ENCODE measurements around the gene BSCL2. TPM values are rescaled to one million over a fixed set of nuclear protein-coding genes. Genes with fewer than 3 reads are reported as not detected.
A peak's percentile ranks its signal among the peaks of the same experiment; 100 is the strongest.

BSCL2 gene
- total and polyA plus RNA-seq, 2 of the 13 experiments (the other 11 are each of a cell fraction or from before 2014, with no cell fraction given) = 19.5 to 21.1 TPM

DNA sequence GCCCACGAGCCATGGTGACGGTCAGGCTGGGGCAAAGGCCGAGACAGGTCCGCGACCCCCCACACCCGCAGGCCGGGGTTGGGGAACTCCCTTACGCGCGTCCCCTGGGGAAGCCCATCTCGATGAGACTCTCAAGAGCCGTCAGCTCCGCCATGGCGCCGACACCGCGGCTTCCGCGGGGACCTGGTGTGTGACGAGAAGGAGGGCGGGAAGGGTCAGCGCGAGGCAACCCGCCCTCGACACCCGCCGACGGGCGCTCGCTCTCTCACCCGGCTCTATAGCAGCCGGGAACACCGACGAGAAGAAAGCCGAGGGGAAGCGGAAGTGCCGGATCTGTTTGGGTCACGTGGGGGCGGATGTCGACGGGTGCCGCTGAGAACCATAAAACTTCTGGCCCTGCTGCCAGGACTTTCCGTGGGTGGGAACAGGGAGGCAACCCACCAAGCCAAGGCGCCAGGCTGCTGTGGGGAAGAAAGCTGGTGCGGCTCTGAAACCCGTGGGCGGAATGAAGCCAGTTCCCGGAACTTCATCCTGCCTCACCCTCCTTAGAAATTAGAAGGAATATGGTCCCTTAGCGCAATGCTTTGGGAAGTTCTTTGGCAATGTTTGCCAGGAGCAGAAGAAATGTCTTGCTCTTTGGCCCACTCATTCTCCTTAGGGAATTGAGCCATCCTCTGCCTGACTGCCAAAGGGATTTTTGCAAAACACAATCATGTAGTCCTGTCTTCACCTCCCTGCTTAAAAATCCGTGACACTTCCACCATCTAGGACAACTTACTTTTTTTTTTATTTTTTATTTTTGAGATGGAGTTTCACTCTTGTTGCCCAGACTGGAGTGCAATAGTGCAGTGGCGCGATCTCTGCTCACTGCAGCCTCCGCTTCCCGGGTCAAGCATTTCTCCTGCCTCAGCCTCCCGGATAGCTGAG is 28.2 kb downstream of the BSCL2 start, which contains the start of gene UBXN1 (continued):
- TF ChIP-seq, protein P1, sequence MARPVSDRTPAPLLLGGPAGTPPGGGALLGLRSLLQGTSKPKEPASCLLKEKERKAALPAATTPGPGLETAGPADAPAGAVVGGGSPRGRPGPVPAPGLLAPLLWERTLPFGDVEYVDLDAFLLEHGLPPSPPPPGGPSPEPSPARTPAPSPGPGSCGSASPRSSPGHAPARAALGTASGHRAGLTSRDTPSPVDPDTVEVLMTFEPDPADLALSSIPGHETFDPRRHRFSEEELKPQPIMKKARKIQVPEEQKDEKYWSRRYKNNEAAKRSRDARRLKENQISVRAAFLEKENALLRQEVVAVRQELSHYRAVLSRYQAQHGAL (CRISPR knock-in tag; IDR thresholded peaks at IDR 0.05; ENCODE audit: not compliant biosample characterization) = no peak
- no peak; the same call in 1 of the 2 replicates for TF ChIP-seq NFYC (CRISPR knock-in tag; IDR thresholded peaks at IDR 0.05)
- TF ChIP-seq, protein P2, sequence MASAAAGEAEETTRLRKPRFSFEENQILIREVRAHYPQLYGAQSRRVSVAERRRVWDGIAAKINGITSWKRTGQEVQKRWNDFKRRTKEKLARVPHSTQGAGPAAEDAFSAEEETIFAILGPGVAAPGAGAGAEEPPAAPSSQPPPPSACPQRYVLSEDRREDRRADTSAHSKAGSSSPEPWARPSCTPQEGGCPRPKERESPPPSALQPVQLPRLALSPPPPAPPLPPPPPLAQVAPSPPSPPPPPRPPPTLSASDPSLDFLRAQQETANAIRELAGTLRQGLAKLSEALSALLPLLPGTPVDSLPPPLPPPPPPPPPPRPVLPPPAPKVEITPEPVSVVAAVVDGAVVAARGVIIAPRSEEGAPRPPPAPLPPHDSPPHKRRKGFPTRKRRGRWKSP (CRISPR knock-in tag; IDR thresholded peaks at IDR 0.05) = peak; percentile 80; the same call in 1 of the 2 replicates
- no peak for TF ChIP-seq ZNF17 (CRISPR knock-in tag; IDR thresholded peaks at IDR 0.05)
- TF ChIP-seq NCOR1 (IDR thresholded peaks at IDR 0.05; ENCODE audit: borderline replicate concordance, low read length) = no peak
- TF ChIP-seq TGIF2 (CRISPR knock-in tag; IDR thresholded peaks at IDR 0.05) = no peak; the same call in 1 of the 2 replicates
- no peak for TF ChIP-seq SRF (IDR thresholded peaks at IDR 0.05; ENCODE audit: low read depth, low read length)
- TF ChIP-seq FOXK1 (CRISPR knock-in tag; IDR thresholded peaks at IDR 0.05; ENCODE audit: borderline replicate concordance, low read depth) = peak; percentile 91
- no peak for TF ChIP-seq SMARCE1 (IDR thresholded peaks at IDR 0.05; ENCODE audit: borderline replicate concordance)
- no peak; the same call in 1 of the 2 replicates for TF ChIP-seq PAX8 (CRISPR knock-in tag; IDR thresholded peaks at IDR 0.05; ENCODE audit: borderline replicate concordance)
- no peak; the same call in 1 of the 2 replicates for TF ChIP-seq ZNF724P (CRISPR knock-in tag; IDR thresholded peaks at IDR 0.05; ENCODE audit: borderline replicate concordance)
- peak; percentile 51 for TF ChIP-seq HNRNPH1 (optimal IDR thresholded peaks at IDR 0.05; ENCODE audit: low read depth, low read length)
- TF ChIP-seq ZNF451 (CRISPR knock-in tag; IDR thresholded peaks at IDR 0.05) = no peak
- TF ChIP-seq SNAI1 (CRISPR knock-in tag; IDR thresholded peaks at IDR 0.05; ENCODE audit: borderline replicate concordance) = peak; percentile 79; the same call in 1 of the 2 replicates
- 0 out of 2 replicates have a peak, but pooled peaks have one; percentile 45 for TF ChIP-seq ZNF253 (CRISPR knock-in tag; IDR thresholded peaks at IDR 0.05; ENCODE audit: borderline replicate concordance)
- no peak for TF ChIP-seq ZNF7 (CRISPR knock-in tag; IDR thresholded peaks at IDR 0.05)
- no peak for TF ChIP-seq ZNF354B (CRISPR knock-in tag; IDR thresholded peaks at IDR 0.05)
- TF ChIP-seq, protein P3, sequence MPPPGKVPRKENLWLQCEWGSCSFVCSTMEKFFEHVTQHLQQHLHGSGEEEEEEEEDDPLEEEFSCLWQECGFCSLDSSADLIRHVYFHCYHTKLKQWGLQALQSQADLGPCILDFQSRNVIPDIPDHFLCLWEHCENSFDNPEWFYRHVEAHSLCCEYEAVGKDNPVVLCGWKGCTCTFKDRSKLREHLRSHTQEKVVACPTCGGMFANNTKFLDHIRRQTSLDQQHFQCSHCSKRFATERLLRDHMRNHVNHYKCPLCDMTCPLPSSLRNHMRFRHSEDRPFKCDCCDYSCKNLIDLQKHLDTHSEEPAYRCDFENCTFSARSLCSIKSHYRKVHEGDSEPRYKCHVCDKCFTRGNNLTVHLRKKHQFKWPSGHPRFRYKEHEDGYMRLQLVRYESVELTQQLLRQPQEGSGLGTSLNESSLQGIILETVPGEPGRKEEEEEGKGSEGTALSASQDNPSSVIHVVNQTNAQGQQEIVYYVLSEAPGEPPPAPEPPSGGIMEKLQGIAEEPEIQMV (CRISPR knock-in tag; IDR thresholded peaks at IDR 0.05; ENCODE audit: low read depth) = no peak
- TF ChIP-seq, protein P4, sequence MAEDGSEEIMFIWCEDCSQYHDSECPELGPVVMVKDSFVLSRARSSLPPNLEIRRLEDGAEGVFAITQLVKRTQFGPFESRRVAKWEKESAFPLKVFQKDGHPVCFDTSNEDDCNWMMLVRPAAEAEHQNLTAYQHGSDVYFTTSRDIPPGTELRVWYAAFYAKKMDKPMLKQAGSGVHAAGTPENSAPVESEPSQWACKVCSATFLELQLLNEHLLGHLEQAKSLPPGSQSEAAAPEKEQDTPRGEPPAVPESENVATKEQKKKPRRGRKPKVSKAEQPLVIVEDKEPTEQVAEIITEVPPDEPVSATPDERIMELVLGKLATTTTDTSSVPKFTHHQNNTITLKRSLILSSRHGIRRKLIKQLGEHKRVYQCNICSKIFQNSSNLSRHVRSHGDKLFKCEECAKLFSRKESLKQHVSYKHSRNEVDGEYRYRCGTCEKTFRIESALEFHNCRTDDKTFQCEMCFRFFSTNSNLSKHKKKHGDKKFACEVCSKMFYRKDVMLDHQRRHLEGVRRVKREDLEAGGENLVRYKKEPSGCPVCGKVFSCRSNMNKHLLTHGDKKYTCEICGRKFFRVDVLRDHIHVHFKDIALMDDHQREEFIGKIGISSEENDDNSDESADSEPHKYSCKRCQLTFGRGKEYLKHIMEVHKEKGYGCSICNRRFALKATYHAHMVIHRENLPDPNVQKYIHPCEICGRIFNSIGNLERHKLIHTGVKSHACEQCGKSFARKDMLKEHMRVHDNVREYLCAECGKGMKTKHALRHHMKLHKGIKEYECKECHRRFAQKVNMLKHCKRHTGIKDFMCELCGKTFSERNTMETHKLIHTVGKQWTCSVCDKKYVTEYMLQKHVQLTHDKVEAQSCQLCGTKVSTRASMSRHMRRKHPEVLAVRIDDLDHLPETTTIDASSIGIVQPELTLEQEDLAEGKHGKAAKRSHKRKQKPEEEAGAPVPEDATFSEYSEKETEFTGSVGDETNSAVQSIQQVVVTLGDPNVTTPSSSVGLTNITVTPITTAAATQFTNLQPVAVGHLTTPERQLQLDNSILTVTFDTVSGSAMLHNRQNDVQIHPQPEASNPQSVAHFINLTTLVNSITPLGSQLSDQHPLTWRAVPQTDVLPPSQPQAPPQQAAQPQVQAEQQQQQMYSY (CRISPR knock-in tag; IDR thresholded peaks at IDR 0.05) = no peak
- peak; percentile 98 for TF ChIP-seq GATAD1 (CRISPR knock-in tag; IDR thresholded peaks at IDR 0.05)

Measured in HepG2 (cell line).